IPS-18a (cell line): ENCODE measurements around the gene DPYD.

ENCODE experiments used
- H3K27ac ChIP-seq: one replicate; pipeline ENCODE4 v1.5.1; 2013; ENCODE audit warnings: low read length
- H3K27me3 ChIP-seq: one replicate; pipeline ENCODE4 v1.6.1; 2013; ENCODE audit warnings: mild to moderate bottlenecking, low read length; ENCODE audit not compliant: control insufficient read depth, insufficient read depth
- H3K36me3 ChIP-seq: one replicate; pipeline ENCODE4 v1.6.1; 2013; ENCODE audit warnings: low read depth, low read length; ENCODE audit not compliant: control insufficient read depth
- H3K4me1 ChIP-seq: one replicate; pipeline ENCODE4 v1.6.1; 2013; ENCODE audit warnings: low read depth, low read length; ENCODE audit not compliant: control insufficient read depth
- H3K4me3 ChIP-seq: one replicate; pipeline ENCODE4 v1.5.1; 2013; ENCODE audit warnings: low read length
- H3K9ac ChIP-seq: one replicate; pipeline ENCODE4 v1.6.1; 2013; ENCODE audit warnings: mild to moderate bottlenecking, low read length, moderate library complexity
- H3K9me3 ChIP-seq: one replicate; pipeline ENCODE4 v1.6.1; 2013; ENCODE audit warnings: low read depth, low read length; ENCODE audit not compliant: control insufficient read depth

DPYD gene

DNA sequence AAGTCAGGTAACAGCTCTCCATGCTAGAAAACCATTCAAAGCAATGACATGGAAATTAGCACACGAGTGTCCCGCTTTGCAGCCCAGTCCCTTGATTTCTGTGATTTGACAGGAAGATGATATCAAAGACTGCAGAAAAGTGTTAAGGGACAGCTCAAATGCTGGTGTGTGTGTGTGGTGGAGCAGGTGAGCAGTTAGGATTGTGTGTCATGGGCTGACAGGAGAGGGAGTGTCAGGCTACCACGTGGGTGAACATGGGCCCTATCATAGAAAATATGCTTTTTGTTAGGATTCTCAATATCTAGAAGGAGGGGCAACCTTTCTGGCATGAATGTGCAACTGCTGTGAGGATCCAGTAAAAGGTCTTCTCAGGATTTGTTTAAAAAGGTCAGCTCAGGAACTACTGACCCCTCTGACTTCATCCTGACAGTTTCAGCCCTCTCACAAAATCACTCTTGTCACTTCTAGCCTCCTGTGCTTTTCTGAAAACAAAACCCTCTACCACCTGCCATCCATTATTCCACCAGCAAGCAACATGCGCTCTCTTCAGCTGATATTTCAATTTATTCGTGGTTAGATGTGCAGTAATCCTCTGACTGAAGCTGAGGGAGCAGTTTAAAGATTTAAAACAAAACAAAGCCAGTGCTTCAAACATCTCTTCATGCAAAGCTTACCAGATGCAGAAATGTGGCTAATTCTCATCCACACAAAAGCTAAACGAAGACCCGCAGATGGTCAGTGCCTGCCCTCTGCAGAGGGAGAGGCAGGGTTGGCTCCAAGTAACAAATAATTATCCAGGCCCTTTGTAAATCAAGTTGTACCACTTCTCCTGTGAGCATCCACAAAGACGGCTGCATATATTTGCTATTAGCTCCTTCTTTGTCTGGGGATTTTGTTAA, 801.3 kb downstream of the DPYD start:
- Histone ChIP-seq H3K36me3 (no peaks in the 10 kb centered on the region), H3K4me3 (no peak overlapping the region), H3K27me3 (no peaks in the 10 kb centered on the region), H3K4me1 (peaks cover 36% of the 10 kb centered on the region), H3K9me3 (no peaks in the 10 kb centered on the region), H3K9ac (no peak overlapping the region), H3K27ac (no peak overlapping the region)

DNA sequence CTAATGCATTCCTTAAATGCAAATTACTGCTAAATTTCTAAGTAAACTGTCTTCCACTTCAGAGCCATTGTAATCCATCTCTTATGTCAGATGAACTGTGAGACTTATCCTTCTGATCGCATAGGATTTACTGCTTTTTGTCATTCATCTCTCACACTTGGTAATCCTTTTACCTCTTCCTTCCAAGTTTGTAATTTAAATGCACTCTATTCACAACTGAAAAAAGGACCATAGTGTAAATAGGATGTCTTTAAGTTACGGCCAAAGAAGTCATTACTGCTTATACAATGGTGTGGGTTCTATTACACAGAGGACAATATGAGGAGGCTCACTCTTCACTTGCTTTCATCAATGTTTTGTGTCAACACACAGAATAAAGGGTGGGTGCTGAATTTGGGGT, 806.0 kb downstream of the DPYD start:
- H3K9ac ChIP-seq = no peak overlapping the region
- H3K27ac ChIP-seq = no peak overlapping the region
- H3K27me3 ChIP-seq = no peaks in the 10 kb centered on the region
- no peaks in the 10 kb centered on the region for H3K36me3 ChIP-seq
- H3K4me3 ChIP-seq = peak overlapping the region; percentile 30
- peaks cover 33% of the 10 kb centered on the region for H3K4me1 ChIP-seq
- no peaks in the 10 kb centered on the region for H3K9me3 ChIP-seq

DNA sequence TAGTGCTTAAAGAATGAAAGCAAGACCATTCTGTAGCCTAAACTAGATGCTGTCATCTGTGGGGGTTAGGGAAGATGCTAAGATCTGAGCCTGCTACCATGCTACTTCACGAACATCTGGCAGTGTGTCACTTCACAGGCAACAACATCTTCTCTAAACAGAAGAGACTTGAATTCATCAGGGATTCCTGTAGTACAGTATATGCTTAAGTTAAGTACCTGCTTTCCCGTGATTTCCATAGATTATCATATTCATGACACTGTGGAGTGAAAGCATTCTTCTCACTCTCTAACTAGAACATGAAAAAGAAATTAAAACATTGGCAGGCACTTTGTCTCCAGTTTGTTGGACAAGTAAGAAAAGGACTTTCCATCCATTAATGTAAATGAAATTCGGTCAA, 808.4 kb downstream of the DPYD start:
- Histone ChIP-seq H3K27me3 (no peaks in the 10 kb centered on the region), H3K27ac (no peak overlapping the region), H3K9ac (no peak overlapping the region), H3K4me1 (peaks cover 22% of the 10 kb centered on the region), H3K9me3 (no peaks in the 10 kb centered on the region), H3K4me3 (no peak overlapping the region), H3K36me3 (no peaks in the 10 kb centered on the region)

DNA sequence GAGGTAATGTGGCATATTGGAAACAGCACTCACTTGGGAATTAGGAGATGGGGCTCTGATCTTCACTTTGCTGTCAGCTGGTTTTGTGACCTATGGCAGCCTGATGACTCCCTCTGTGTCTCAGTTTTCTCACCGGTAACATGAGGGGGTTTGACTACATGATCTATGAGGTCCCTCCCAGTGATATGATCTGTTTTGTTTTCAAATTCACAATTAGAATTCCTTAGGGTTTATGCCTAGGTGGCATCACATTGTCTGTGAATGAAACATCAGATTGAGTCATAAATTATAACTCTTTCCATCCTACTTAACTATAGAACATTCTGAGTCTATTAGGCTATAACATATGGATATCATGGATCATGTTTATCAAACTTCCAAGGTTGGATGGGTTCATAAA, 812.7 kb downstream of the DPYD start:
- no peaks in the 10 kb centered on the region for H3K9me3 ChIP-seq
- no peaks in the 10 kb centered on the region for H3K27me3 ChIP-seq

DNA sequence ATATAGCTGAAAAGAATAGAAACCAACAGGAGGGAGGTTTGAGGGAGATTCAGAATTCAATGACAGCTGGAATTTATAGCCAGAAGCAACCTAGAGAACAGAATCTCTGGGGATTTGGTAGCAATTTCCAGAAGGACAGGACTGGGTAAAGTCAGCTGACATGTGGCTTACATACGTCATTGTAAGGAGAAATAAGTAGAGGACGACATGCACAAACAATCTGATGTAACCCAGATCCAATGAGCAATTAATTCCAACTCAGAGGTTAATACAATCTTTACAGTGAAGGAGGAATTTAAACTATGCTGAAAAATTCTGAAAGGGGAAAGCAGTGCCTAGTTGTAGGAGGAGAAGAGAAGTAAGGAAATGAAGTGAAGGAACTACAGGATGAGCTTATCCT, 815.3 kb downstream of the DPYD start:
- H3K4me3 ChIP-seq = no peak overlapping the region
- H3K9me3 ChIP-seq = no peaks in the 10 kb centered on the region

More for the DNA sequence above, 812.7 kb downstream of the DPYD start:
- H3K36me3 ChIP-seq = no peaks in the 10 kb centered on the region
- no peak overlapping the region for H3K27ac ChIP-seq
- no peak overlapping the region for H3K9ac ChIP-seq
- H3K4me1 ChIP-seq = no peaks in the 10 kb centered on the region
- H3K4me3 ChIP-seq = no peak overlapping the region

DNA sequence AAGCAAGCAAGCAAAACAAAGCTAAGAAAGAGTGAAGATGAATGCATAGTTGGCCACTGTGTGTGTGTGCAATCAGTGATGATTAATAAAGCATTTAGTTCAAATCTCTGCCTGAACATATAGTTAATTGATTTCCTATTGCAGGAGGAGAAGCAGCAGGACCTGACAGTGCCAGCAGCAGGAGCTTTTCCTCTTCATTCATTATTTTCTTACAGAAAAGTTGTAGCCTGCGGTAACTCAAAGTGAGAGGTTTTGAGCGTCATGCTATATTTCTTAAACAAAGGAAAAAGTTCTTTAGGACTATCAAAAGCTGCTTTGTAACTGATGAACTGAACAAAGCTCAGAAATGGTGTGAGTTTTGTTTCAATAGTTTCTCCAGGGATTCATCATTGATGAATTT, 819.3 kb downstream of the DPYD start:
- no peaks in the 10 kb centered on the region for H3K36me3 ChIP-seq
- peaks cover 6% of the 10 kb centered on the region for H3K4me1 ChIP-seq
- H3K9ac ChIP-seq = no peak overlapping the region
- no peak overlapping the region for H3K4me3 ChIP-seq
- H3K27me3 ChIP-seq = no peaks in the 10 kb centered on the region
- no peaks in the 10 kb centered on the region for H3K9me3 ChIP-seq
- H3K27ac ChIP-seq = no peak overlapping the region

More for the DNA sequence above, 815.3 kb downstream of the DPYD start:
- Histone ChIP-seq H3K27me3 (no peaks in the 10 kb centered on the region), H3K9ac (no peak overlapping the region), H3K27ac (no peak overlapping the region), H3K4me1 (peaks cover 6% of the 10 kb centered on the region), H3K36me3 (no peaks in the 10 kb centered on the region)

DNA sequence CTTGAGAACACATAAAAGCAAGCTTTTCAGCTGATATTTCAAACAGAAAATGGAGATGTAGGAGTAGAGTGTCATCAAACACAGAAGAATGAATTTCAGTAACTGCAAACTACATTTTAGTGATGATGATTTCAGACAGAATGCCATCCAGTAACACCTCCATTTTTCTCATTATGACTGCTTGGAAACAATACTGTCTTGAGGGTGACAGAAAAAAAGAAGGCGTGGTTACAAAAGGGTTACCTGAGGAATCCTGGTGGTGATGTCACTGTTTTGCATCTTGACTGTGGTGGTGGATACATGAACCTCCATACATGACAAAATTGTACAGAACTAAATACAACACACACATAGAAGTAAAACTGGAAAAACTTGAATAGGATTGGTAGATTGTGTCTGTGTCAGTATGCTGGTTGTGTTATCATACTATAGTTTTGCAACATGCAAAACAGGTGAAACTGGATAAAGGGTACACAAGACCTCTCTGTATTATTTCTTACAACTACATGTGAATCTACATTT, 823.4 kb downstream of the DPYD start:
- Histone ChIP-seq H3K36me3 (no peaks in the 10 kb centered on the region), H3K4me1 (peaks cover 12% of the 10 kb centered on the region), H3K4me3 (no peak overlapping the region), H3K9me3 (no peaks in the 10 kb centered on the region), H3K27me3 (no peaks in the 10 kb centered on the region), H3K9ac (no peak overlapping the region), H3K27ac (no peak overlapping the region)

DNA sequence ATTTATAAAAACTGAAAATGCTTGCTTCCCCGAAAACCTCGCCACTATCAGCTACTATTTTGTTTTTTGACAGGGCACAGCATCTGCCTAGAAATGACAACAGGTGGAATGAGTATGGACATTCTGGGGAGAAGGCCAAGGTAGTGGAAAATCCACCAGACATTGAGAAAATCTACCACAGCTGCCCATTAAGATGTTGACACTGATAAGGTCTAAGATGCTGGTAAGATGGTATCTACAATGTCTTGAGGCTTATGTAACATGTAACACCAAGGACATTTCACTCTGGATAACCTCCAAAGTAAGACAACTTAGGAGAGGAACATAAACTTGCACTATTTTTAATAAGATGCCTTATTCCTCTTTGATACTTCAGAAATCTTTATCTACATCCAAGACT, 825.1 kb downstream of the DPYD start:
- no peak overlapping the region for H3K4me3 ChIP-seq
- H3K9me3 ChIP-seq = no peaks in the 10 kb centered on the region
- H3K27me3 ChIP-seq = no peaks in the 10 kb centered on the region
- H3K36me3 ChIP-seq = no peaks in the 10 kb centered on the region
- no peak overlapping the region for H3K9ac ChIP-seq
- H3K27ac ChIP-seq = no peak overlapping the region
- H3K4me1 ChIP-seq = peaks cover 6% of the 10 kb centered on the region

DNA sequence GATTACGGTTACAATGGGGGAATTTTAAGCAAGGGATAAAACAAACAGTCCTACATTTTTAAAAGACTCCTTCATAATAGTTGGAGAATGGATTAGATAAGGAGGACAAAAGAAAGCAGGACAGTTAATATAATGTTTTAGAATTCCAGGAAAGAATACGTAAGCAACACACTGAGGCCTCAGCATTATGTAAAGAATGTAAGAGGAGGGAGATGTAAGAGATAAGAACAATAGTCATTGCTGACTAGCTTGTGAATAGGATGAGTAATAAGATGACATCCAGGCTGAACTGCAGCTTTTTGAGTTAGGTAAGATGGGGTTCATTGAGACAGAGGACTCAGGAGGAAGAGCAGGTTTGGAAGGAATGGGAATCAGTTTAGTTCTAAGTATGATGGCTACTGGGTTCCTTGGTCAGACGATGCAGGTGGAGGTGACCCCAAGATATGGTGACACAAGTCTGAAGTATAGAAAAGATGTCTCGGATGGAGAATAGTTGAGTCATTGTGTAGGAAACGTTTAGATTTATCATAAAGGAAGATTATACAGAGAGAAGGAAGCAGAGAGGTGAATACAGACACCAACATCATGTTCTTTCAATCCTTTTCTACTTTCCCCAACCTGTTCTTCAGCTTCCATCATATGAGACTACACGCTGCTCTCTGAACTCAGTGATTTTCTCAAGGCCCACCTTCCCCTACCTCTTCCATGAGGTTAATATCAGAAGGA, 826.4 kb downstream of the DPYD start:
- Histone ChIP-seq H3K4me1 (peaks cover 6% of the 10 kb centered on the region), H3K4me3 (no peak overlapping the region), H3K27ac (no peak overlapping the region), H3K36me3 (no peaks in the 10 kb centered on the region), H3K27me3 (no peaks in the 10 kb centered on the region), H3K9ac (no peak overlapping the region), H3K9me3 (no peaks in the 10 kb centered on the region)

DNA sequence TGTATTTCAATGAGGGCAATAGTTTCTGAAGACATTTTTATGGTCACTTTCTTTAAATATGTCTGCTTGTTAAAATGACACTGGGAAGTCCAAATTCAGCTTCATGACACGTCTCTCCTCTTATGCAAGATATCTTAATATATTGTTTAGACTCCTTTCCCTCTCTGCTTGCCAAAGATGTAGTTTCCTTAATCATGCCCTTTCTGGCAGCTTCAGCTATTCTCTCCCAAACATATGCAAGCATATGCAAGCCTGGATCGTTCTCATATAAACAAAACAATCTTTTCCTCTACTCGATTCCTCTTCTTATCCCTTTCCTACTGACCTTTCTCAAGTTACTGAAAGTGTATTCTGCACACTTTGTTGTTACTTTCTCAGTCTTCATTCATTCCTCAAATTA, 827.1 kb downstream of the DPYD start:
- H3K9me3 ChIP-seq = no peaks in the 10 kb centered on the region
- H3K4me1 ChIP-seq = peaks cover 6% of the 10 kb centered on the region
- no peaks in the 10 kb centered on the region for H3K27me3 ChIP-seq
- H3K36me3 ChIP-seq = no peaks in the 10 kb centered on the region
- H3K27ac ChIP-seq = no peak overlapping the region
- H3K9ac ChIP-seq = no peak overlapping the region
- no peak overlapping the region for H3K4me3 ChIP-seq

DNA sequence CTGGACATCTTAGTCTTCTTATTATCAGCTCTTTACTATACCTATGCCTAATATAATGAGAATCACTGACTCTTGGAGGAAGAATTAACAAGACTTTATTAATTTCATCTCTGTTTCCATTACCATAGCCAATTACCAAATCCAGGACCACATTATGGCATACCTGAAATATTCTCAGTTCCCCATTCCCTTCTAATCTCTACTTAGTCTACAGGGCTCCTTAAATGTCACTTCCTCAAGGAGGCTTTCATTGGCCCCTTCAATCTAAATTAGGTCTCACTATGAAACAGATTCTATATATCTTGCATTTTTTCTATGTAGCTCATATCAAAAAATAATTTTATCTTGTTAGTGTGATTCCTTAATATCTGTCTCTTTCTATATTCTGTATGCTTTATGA, 828.0 kb downstream of the DPYD start:
- H3K27me3 ChIP-seq = no peaks in the 10 kb centered on the region
- no peak overlapping the region for H3K9ac ChIP-seq
- H3K27ac ChIP-seq = no peak overlapping the region
- peaks cover 6% of the 10 kb centered on the region for H3K4me1 ChIP-seq
- no peaks in the 10 kb centered on the region for H3K9me3 ChIP-seq
- no peaks in the 10 kb centered on the region for H3K36me3 ChIP-seq
- no peak overlapping the region for H3K4me3 ChIP-seq
